Stimulated activated CD4-positive, alpha-beta T cell treated with anti-CD3 and anti-CD28 coated beads, Interleukin-1b, Interleukin-23, amount 100 ng/mL, for 4 hours (primary cell): ENCODE results near the gene TSR3.
A peak's percentile ranks its signal among the peaks of the same experiment; 100 is the strongest.

Experiments
- DNase-seq, 2 donors: peaks; one replicate each; pipeline ENCODE4 v3.0.0-alpha.2; 2020; ENCODE audit warnings: low read depth in 2 of 2

TSR3 gene

DNA sequence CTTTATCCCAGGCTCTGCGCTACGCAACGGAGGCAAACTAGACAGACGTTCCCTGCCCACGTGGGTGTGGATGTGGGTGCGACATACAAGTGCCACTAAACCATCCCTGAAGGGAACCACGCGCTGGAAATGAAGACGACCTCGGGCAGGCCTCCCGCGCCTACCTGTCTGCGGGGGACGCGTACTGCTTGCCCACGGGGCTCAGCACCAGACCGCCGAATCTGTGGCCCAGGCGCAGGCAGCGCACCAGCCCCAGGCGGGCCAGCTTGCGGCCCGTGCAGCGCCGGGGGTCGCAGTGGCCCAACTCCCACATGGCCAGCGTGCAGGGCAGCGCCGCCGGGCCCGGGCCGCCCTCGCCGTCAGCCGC, 480 bp downstream of the TSR3 start:
- DNase-seq, result no peak

DNA sequence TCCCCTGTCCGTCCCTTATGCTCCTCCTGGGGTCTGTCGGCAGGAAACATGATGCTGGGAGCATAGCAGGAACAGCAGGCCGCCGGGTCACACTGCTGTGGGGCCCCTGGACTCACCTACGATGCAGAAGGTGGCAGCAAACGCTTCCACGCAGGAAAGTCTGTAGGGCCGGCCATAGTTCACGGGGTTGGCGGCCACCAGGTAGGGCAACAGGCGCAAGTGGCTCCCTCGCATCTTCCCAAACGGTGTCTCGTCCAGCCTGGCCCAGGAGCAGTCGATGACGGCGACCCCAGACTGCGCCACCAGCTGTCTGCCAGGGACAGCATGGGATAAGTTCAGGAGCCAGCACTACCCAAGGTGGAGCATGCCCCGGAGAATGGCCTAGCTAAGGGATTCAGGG, 987 bp downstream of the TSR3 start:
- DNase-seq, result no peak

DNA sequence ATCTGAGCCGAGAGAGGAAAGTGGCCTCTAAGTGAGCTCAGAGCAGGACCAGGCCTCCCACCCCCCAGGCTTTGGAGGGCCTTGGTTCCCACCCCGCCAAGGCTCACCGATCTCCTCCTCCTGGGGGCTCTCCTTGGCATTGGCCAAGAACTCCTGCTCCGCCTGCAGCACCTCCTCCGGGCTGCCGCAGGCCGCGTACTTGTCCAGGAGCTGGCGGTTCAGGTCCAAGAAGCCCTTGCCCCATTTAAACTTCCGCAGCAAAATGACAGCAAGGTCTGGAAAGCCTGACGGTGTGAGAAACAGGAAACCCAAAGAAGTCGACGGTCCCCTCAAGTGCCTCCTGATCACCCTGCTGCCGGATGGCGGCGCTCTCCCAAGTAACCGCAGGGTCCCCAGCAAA, 1.7 kb downstream of the TSR3 start:
- no peak for DNase-seq

DNA sequence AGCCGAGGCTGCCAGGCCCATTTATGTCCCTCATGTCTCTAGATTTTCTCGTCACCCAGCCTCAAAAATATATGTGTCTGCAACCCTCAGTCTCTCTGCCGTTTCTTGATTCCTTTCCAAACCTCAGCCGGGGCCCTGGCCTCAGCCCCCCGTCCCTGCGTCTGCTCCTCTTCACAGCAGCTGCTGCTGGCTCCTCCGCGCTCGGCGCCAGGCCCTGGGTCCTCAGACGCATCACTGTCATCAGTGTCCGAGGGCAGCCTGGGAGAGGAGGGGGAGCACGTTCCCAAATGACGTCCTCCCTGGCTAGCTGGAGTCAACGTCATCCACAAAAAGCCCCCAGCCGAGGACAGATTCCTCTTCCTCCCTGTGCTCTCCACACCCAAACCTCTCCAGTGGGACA, 2.3 kb downstream of the TSR3 start:
- DNase-seq, result no peak

DNA sequence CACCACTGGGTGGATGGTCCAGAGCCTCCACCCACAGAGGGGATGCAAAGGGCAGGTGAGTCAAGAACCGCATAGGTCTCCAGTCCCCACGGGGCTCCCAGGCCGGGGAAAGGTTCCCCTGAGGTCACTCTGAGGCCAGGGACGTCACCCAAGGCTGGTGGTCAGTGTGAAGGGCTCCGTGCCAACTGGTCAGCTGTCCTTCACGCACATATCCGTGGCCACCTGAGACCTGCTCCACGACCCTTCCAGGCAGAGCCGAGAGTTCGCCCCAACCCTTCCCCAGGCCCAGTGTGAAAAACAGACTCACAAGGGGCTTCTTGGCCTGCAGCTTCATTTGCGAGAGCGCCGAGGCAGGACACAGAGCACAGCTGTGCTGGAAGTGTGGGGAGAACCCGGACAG, 2.8 kb downstream of the TSR3 start:
- no peak for DNase-seq

DNA sequence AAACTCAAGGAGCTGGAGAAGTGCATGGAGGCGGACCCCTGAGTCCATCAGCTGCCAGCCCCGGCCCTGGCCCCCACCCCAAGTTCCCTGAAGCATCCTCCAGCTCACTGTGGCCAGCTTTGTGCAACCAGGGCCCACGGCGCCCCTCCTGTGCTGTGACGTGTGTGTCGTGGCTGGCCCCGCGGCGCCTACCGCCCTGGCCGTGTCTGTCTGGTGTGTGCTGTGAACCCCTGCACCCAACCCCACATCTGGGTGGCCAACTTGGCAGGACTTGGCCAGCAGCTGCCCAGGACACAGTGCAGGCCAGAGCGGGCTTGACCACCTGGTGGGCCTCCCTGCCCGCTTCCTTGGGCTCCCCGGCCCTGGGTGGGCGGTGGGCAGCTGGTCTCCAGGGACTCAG, 3.2 kb downstream of the TSR3 start:
- no peak for DNase-seq

DNA sequence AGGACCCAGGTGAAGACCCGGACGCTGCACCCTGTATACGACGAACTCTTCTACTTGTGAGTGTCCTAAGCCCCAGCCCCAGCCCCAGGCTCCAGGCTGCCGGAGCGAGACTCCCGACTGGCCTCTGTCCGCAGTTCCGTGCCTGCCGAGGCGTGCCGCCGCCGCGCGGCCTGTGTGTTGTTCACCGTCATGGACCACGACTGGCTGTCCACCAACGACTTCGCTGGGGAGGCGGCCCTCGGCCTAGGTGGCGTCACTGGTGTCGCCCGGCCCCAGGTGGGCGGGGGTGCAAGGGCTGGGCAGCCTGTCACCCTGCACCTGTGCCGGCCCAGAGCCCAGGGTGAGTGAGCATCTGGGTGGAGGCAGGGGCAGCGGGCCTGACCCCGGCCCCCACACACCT, 3.7 kb downstream of the TSR3 start:
- DNase-seq, result no peak

DNA sequence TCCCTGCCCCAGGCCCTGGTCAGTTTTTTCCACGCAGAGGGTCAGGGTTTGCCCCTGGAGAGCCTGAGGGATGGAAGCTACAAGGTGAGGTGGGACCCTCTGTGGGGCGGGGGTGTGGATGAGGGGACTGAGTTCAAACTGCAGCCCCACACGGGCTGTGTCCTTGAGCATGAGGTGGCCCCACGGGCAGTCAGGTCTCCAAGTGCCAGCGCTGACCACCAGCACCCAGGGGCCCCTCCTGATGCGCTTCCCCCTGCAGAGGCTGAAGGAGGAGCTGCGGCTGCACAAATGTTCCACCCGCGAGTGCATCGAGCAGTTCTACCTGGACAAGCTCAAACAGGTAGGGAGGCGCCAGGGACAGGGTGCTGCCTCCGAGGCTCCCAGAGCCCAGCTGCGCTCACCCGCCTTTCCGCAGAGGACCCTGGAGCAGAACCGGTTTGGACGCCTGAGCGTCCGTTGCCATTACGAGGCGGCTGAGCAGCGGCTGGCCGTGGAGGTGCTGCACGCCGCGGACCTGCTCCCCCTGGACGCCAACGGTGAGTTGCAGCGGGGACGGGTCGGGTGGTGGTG, 4.3 kb downstream of the TSR3 start:
- no peak for DNase-seq

DNA sequence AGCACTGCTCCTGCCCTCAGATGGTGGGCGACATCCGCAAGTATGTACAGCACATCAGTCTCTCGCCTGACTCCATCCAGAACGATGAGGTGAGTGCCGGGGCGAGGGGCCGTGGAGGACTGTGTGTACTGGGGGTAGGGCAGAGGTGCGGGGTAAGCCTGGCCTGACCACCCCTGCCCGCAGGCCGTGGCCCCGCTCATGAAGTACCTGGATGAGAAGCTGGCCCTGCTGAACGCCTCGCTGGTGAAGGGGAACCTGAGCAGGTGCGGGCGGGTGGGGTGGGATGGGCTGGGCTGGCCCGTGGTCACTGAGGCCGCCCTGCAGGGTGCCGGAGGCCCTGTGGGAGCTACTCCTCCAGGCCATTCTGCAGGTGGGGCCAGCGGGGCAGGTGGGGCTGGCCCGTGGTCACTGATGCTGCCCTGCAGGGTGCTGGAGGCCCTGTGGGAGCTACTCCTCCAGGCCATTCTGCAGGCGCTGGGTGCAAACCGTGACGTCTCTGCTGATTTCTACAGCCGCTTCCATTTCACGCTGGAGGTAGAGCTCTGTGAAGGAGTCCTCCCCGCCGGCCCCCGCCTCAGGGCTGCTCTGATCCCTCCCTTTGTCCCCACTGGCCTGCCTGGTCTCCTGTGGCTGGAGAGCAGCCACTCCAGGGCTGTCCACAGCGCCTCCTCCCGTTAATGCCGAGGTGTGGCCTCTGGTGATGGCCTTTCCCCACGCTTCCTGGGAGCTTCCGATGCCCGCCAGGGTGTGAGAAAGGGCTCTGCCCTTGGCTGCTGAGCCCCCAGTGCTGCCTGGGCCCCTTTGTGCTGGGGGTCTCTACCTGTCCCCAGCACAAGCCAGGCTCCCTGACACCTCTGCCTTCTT, 5.0 kb downstream of the TSR3 start:
- no peak for DNase-seq

DNA sequence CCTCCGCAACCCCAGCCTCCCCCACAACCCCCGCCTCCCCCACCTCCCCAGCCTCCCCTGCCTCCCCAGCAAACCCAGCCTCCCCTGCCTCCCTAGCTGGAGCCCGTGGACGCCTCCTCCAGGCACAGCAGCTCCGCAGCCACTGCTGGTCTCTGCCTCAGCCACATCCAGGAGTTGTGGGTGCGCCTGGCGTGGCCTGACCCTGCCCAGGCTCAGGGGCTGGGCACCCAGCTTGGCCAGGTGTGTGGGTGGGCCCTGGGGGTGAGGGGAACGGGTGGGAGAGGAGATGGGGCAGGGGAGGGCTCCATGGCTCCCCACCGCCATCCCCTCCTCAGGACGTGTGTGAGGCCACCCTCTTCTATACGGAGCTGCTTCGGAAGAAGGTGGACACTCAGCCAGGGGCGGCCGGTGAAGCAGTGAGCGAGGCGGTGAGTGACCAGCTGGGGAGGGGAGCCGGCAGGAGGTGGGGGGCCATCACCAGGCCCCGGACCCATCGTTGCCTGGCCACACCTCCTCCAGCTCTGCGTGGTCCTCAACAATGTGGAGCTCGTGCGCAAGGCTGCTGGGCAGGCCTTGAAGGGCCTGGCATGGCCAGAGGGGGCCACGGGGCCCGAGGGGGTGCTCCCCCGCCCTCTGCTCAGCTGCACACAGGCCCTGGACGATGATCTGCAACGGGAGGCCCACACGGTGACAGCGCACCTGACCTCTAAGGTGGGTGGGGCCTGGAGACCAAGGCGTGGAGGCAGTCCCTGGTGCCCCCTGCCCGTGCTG, 5.8 kb downstream of the TSR3 start:
- DNase-seq, result no peak

DNA sequence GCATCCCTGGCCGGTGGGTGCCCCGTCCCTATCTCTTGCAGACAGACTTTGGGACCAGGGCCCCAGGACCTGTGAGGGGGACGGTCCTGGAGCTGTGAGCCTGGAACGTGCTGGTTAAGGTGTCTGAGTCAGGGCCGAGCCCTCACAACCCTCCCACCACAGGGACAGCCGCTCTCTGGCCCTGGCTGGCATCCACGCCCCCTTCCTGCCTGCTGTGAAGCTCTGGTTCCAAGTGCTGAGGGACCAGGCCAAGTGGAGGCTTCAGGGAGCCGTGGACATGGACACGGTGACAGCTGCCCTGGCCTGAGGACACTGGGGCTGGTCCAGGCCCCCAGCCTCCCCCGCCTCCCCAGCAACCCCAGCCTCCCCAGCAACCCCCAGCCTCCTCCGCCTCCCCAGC, 6.6 kb downstream of the TSR3 start:
- no peak for DNase-seq

GRCh38 chr16:1344499-1344898, 7.2 kb downstream of the TSR3 start:
- no peak for DNase-seq

DNA sequence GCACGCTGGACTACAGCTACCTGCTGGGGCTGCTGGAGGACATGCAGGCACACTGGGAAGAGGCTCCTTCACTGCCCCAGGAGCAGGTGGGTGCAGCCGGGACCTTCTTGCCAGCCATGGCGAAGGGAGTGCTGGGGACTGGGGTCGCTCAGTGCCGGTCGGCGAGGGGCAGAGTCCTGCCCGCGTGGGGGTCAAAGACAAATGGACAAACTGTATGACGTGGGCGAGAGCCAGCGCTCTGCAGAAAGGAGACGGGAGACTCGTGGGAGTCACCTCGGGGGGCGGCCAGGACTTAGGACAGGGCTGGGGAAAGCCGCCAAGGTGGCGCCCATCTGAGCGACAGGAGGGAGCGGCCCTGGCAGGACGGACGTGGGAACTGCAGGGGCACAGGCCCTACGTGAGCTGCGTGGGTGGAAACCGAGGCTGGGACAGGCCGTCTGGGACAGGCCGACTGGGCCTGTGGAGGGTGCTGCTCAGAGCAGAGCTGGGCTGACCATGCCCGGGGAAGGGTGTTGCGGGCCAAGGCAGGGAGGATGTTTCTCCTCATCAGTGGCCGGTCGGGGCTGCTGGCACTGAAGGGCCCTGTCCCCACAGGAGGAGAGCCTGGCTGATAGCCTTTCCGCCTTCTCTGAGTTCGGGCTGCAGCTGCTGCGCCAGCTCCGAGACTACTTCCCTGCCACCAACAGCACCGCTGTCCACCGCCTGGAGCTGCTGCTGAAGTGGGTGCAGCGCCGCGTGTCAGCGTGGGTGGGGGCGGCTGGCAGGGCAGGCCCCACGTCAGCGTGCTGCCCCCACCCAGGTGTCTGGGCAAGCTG, 8.0 kb downstream of the TSR3 start:
- no peak for DNase-seq

- DNase-seq, result peak; percentile 84 to 92
These were observed 8.9 kb downstream of the TSR3 start for GRCh38 chr16:1342526-1343427.

- no peak for DNase-seq
These were observed 9.9 kb downstream of the TSR3 start for GRCh38 chr16:1341495-1342420.

DNA sequence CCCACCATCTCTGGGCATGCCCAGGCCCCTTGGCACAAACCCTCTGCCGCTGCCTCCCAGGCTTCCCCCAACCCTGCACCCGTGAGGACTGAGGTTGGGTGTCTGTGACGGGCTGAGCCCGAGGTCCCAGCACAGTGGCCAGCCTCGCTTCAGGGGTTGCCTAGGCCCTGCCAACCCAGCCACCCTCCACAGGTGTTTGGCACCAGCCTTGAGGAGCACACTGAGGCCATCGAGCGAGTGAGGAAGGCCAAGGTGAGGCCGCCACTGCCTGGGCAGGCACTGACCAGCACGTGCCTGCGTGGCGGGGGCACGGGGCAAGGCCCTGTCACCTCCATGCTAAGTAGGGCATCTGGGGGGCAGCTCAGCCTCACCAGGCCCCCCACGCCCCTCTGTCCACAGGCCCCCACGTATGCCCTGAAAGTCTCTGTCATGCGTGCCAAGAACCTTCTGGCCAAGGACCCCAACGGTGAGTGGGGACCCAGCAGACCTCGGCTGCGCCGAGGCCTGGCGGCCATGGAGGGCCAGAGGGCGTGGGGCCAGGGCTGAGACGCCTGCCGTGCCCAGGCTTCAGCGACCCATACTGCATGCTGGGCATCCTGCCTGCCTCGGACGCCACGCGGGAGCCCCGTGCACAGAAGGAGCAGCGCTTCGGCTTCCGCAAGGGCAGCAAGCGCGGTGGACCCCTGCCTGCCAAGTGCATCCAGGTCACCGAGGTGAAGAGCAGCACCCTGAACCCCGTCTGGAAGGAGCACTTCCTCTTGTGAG, 10.8 kb downstream of the TSR3 start:
- DNase-seq, result no peak

- DNase-seq, result no peak
These were observed 12.6 kb downstream of the TSR3 start for GRCh38 chr16:1338855-1339675.

DNA sequence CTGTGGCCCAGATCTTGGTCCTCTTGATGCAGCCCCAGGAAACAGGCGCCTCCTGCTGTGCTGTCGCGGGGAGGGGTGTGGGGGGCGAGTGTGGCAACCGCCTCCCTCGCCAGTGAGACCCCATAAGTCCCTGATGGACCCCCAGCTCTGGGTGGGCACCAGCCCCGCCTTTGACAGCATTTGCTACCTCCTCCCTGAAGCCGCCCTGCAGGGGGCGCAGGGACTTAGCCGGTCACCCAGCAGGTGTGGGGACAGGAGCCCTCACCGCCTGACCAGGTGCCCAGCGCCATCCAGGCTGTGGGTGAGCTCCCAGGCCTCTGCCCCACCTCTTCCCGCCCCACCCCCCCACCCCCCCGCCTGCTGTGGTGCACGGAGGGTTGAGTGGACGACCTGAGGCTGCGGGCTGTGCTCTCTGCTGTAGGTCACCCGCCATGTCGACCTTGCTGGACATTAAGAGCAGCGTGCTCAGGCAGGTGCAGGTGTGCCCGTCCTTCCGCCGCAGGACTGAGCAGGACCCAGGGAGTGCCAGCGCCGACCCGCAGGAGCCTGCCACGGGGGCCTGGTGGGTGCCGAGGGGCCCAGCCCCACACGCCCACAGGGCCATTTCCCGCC, 13.5 kb downstream of the TSR3 start:
- peak in 1 of 2 donors; percentile 16 for DNase-seq
